SU-DHL-6 (cell line): ENCODE results near the gene SIRPA.

Experiments used
- CTCF ChIP-seq: fragments of 200-600 bp; sonication (generic); IDR thresholded peaks from one replicate; pipeline ENCODE4 v1.5.1; 2017; ENCODE audit warnings: antibody characterized with exemption, mild to moderate bottlenecking, low read length, moderate library complexity; ENCODE audit not compliant: insufficient read depth, poor library complexity, severe bottlenecking
- EZH2phosphoT487 ChIP-seq: fragments of 200-600 bp; sonication (generic), shearing (Covaris generic); conservative IDR thresholded peaks from 2 replicates; pipeline ENCODE4 v1.6.1; 2018; ENCODE audit warnings: mild to moderate bottlenecking, antibody characterized with exemption, low read length, moderate library complexity, mixed read lengths

GRCh38 chr20:1876217-1876921, 18.8 kb upstream of the SIRPA start:
- TF ChIP-seq CTCF (no peak), EZH2phosphoT487 (no peak)
